ENCODE measurements around the gene PFKL.

GRCh38 chr21:44324854-44325107 lies 24.9 kb downstream of the PFKL start:
- TF ChIP-seq, protein P1, sequence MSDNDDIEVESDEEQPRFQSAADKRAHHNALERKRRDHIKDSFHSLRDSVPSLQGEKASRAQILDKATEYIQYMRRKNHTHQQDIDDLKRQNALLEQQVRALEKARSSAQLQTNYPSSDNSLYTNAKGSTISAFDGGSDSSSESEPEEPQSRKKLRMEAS (IDR thresholded peaks at IDR 0.05; ENCODE audit: low read depth, low read length): no peak
- TF ChIP-seq, protein P2, sequence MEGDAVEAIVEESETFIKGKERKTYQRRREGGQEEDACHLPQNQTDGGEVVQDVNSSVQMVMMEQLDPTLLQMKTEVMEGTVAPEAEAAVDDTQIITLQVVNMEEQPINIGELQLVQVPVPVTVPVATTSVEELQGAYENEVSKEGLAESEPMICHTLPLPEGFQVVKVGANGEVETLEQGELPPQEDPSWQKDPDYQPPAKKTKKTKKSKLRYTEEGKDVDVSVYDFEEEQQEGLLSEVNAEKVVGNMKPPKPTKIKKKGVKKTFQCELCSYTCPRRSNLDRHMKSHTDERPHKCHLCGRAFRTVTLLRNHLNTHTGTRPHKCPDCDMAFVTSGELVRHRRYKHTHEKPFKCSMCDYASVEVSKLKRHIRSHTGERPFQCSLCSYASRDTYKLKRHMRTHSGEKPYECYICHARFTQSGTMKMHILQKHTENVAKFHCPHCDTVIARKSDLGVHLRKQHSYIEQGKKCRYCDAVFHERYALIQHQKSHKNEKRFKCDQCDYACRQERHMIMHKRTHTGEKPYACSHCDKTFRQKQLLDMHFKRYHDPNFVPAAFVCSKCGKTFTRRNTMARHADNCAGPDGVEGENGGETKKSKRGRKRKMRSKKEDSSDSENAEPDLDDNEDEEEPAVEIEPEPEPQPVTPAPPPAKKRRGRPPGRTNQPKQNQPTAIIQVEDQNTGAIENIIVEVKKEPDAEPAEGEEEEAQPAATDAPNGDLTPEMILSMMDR (IDR thresholded peaks at IDR 0.05; ENCODE audit: low read depth, low read length): no peak

All from NB4 (cell line).